DMS53 treated with DMSO at 0.1 percent for 48 hours (cell line): ENCODE measurements around the gene NACC1.
A peak's percentile ranks its signal among the peaks of the same experiment; 100 is the strongest.
"Not testable (repeated sequence)": the region's sequence is repeated elsewhere in the genome, so short reads cannot be mapped to it uniquely, and the experiment has no call there.

ENCODE experiments used
- DNase-seq: peaks from one replicate; lab custom pipeline; 2025; ENCODE audit not compliant: unreplicated experiment; lab: John Stamatoyannopoulos, UW

Gene NACC1

DNA sequence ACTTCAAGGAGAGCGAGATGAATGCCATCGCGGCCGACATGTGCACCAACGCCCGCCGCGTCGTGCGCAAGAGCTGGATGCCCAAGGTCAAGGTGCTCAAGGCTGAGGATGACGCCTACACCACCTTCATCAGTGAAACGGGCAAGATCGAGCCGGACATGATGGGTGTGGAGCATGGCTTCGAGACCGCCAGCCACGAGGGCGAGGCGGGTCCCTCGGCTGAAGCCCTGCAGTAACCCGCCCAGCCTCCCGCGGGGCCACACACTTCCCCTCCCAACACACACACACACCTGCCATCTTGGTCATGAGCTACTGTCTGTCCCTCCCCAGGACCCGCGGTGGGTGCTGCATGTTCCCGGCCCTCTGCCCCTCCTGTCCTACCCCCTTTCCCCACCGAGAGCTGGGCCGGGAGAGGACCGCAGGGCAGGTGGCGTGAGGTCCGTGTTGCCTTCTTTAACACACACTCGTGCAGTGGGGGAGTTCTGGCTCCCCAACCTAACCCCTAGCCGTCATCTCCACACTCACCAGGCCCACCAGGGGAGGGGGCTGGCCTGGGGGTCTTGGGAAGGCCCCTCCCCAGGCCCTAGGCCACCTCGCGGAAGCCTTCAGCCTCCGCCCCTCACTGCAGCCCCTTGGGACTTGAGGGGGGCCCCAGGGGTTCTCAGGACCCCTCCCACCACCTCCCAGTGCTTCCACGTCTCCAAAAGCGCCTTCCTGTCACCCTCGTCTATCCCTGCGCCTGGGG, 20.3 kb downstream of the NACC1 start:
- no peak for DNase-seq

DNA sequence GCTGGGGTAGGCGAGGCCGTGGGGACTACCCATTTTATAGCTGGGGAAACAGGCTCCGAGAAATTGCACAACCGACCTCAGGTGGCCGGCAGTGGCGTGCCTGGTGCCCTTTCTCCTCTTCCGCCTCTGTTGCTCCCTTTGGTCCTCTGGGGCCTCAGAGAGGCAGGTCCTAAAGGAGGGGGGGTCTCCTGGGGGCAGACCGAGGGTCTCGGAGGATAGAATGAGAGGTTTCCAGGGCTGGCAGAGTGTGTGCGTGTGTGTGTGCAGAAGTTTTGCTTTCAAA, 20.8 kb downstream of the NACC1 start:
- no peak for DNase-seq

DNA sequence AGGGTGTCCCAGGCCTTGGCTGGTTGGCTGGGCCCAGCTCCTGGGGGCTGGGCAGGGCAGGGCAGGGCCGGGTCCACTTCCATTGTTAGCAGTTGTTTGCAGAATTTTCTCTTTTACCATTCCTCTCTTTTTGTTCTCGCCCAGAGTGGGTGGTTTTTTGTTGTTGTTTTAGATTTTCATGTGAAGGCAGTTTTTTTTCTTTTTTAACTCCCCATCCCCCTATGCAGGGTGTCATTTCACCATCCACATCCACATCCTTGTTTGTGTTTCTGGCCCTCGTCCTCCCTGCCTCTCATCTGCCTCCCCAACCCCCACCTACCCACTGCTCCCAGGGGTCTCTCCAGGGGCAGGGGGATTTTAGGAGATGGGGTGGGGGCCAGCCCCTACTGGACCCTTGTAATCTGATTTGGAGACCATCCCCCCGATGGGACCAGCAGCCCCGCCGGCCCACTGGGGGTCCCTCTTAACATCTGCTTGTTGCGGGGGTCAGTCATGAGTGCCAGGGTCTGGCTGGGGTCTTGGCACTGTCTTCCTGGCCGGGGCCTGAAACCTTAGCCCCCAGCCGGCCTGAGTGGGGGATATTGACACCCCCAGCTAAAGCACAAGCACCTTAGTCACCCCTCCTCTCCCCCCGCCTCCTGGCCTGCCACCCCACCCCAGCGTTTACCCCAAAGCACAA, 21.7 kb downstream of the NACC1 start:
- DNase-seq, result no peak

DNA sequence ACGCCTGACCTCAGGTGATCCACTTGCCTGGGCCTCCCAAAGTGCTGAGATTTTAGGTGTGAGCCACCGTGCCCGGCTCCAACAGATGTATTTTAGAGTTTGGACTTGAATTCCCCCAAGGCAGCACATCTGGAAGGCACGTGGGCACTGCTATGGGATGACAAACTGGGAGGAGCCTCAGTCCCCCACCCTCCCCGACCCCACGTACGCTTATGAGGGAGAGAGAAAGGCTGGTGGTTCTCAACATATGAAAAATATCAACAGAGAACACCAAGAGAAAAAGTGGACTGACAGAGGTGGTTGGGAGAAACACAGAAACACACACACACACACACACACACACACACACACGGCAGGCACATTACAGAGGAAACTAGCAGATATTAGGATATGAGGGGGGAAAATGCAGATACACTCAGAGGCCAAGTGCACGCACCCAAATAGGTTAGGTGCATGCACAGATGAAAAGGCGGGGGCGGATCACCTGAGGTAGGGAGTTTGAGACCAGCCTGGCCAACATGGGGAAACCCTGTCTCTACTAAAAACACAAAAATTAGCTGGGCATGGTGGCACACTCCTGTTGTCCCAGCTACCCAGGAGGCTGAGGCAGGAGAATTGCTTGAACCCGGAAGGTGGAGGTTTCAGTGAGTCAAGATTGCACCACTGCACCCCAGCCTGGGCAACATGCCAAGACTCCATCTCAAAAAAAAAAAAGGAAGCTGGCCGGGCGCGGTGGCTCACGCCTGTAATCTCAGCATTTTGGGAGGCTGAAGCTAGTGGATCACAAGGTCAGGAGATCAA, 28.9 kb downstream of the NACC1 start:
- DNase-seq, result no peak

DNA sequence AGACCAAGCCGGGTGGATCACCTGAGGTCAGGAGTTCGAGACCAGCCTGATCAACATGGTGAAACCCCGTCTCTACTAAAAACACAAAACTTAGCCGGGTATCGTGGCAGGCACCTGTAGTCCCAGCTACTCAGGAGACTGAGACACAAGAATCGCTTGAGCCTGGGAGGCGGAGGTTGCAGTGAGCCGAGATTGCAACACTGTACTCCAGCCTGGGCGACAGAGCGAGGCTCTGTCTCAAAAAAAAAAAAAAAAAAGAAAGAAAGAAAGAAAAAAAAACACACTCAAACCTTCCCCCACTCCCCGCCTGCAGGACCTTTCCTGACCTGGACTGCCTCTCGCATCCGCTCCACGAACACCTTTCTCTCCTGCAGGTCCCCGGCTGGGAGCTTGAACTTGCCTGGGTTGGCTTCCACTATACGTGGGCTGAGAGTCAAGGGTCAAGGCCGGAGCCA, 31.1 kb downstream of the NACC1 start:
- DNase-seq, result not testable (repeated sequence)

DNA sequence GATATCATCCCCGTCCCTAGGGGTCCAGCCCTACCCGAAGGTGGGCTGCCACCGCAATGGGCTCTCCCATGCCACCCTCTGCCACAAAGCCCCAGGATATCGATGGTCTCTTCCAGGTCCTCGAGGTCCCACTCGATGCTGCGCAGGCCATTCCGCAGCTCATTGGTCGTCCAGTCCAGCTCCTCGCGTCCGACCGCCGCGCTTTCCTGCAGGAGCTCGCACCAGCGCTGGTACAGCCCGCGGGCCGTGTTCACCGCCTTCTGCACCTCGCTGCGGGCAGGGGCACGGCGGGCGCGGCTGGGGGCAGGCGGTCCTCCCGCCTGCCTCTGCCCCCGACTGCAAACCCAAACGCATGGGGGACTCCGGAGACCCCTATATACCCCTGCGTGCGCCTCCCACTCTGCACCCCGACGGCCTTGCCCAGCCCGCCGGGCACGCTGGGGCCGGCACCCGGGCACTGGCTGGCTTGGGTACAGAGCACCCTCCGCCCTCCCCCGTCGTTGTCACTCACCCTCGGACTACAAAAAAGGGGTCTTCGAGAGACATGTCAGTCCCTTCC, 31.6 kb downstream of the NACC1 start:
- DNase-seq, result no peak

DNA sequence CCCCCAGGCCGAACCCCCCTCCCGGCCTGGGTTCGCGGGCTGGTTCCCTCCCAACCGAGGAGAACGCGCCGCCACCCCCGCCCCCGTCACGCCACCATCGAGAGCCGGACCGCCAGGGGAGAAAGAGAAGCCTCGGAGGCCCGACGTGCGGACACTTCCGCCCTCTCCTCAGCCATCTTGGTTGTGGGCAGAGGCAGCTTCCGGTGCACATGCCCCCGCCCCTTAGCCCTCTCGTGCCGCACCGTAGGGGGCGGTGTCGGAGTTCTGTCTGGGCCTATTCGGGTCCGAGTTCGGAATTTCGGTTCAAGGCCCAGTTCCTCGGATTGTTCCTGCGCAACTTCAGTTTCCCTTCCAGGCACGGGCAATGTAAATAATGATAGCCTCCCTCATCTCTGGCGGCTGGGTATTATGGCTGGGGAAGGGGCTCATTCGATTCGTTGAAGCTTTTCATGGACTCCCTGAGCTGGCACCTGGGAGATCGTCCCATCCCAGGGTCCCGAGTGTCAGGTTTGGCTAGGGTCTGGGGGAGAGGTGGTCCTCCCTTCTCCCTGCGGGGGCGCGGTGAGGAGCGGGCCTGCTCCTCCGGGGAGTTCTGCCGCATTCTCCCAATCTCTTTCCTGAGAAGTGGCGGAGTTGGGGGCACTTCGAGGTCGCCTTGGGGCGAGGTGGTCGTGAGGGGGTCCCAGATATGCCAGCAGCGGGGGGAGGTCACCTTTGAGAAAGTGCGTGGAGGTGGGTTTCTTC, 32.3 kb downstream of the NACC1 start, which contains the start of the genes IER2 and STX10:
IER2 (plus strand) TSS at position 225 of the 744 bp plus-strand sequence. CDS start 2,776 bp downstream, outside the sequence.
STX10 (minus strand) TSS at position 189 of the 744 bp plus-strand sequence. CDS start 202 bp downstream, outside the sequence.
- peak; percentile 74 for DNase-seq

DNA sequence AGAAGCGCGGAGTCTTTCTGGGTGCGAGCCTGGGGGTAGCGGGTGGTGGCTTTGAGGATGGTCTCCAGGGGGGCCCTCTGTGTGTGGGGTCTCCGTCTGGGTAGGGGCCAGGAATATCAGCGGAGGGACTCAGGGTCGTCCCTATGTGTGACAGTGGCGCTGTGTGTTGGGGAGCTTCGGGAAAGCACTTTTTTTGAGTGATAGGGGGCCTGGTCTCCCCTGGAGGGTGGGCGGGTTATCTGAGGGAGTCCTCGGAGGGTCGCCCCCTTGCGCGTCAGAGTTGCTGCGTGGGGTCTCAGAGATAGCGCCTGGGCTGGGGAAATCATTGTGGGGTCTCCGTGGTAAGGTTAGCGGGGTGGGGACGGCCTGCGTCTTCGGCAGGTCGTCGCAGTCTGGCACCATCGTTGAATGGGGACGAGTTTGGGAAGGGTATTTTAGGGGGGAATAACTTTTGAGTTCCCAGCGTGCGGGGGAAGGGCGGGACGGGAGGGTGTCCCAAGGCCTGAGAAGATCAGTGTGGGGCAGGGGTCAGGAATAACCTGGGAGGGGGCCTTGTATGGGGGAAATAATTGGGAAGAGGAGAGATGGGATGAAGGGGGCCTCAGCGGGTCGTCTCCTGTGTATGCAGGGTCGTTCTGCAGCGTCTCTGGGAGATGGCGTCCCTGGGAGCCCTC, 33.0 kb downstream of the NACC1 start:
- DNase-seq, result no peak

DNA sequence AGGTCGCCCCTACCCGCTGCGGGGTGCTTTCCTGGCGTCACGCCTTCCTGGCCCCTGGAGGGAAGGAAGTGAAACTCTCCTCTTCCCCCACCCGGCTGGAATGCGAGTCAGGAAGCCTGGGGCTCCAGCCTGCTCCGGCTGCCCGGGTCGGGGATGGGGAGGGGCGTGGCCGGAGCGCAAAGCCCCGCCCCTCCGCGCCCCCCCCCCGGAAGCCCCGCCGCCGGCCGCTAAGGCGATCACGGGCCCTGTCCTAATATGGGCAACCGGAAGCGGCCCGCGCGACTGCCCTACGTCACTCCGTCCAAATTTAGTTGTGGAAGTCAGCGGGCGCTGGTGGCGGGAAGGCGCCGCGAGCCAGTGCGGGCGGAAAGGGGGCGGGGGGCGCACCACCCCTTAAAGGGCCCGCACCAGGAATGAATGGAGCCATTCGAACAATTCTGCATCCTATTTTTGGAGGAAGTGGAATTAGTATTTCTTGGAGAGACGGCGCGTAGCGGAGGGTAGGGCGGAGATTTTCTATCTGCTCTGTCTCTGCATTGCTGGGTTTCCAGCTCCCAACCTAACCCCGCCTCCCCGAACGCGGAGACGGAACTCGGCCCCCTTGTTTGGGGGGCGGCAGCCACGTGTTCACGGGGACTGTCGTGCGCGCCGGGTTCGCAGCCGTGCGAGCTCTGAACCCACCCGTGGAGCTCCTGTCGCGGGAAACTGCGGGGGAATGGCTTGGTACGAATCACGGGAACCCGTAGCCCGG, 33.7 kb downstream of the NACC1 start:
- peak; percentile 84 for DNase-seq

DNA sequence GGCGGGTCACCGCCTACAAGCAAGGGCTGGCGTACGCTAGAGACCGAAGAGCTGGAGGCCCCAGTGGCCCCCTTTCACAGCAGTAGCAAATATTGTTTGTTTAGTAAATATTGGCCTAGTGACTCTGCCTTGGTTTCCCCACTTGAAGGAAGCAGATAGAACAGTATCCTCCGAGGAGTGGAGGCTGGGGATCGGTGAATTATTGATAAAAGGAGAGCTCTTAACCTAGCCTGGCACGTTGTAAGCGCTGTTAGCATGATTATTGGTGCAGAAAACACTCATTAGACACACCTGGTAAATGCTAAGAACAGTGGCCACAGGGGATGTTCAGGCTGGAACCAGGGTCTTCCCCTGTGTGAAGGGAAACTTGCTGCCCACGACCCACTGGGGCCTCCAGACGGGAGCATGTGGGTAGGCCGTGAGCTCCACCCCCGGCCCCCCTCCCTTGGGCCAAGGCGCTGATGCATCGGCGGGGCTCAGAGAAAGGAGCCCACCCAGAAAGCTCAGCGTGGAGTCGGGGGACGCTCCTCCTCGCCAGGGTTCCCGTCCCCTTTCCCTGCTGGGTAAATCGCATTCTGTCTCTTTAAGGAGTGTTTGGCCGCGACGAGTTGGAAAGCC, 34.4 kb downstream of the NACC1 start:
- DNase-seq, result no peak

DNA sequence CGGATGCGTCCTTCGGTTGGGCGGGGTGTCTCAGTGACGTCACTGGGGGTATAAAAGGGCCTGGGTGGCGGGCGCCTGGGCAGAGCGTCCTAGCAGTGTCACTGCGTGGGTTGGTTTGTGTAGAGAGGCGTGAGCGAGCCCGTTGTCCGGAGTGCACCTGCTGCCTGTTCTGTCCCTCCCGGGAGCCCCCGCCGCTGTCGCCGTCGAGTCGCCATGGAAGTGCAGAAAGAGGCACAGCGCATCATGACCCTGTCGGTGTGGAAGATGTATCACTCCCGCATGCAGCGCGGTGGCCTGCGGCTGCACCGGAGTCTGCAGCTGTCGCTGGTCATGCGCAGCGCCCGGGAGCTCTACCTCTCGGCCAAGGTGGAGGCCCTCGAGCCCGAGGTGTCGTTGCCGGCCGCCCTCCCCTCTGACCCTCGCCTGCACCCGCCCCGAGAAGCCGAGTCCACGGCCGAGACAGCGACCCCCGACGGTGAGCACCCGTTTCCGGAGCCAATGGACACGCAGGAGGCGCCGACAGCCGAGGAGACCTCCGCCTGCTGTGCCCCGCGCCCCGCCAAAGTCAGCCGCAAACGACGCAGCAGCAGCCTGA, 35.0 kb downstream of the NACC1 start:
- peak; percentile 68 for DNase-seq

DNA sequence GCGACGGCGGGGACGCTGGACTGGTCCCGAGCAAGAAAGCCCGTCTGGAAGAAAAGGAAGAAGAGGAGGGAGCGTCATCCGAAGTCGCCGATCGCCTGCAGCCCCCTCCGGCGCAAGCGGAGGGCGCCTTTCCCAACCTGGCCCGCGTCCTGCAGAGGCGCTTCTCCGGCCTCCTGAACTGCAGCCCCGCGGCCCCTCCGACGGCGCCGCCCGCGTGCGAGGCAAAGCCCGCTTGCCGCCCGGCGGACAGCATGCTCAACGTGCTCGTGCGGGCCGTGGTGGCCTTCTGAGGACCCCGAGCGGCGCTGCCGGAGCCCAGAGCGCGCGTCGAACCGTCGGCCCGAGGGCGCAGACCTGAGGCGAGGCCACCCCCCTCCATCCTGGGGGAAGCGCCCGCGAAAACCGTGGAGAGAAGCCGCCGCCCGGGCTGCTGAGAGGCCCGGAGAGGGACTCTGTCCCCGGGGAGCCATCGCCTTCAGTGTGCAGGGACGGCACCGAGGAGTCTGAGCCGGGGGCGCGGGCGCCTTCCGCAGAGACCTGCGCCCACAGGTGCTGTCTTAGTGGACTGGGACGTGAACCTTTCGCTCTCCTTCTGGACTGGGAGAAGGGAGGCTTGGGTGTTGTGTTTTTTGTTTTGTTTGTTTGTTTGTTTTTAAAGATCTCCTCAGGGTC, 35.6 kb downstream of the NACC1 start:
- no peak for DNase-seq

DNA sequence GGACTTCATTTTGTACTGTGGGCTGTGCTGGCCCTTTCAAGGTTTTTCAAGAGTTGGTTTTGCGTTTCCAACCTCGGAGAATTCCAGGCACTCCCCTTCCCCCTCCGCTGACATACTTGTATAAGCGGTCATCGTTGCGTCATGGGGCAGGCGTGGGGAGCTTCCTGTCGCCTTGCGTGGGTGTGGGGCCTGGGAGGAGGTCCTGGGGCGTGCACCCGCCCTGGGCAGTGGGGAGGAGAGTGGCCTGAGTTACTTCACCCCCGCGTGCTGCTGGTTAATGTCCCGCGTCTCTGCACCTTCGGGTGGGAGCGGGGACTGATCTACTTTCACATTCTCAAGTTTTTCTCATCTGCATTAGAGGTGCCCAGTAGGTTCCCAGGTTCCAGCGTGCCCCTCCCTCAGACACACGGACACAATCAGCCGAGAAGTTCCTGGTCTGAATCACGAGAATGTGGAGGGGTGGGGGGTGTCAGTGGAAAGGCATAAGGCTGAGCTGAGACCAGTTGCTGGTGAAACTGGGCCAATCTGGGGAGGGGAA, 36.2 kb downstream of the NACC1 start:
- peak; percentile 57 for DNase-seq

DNA sequence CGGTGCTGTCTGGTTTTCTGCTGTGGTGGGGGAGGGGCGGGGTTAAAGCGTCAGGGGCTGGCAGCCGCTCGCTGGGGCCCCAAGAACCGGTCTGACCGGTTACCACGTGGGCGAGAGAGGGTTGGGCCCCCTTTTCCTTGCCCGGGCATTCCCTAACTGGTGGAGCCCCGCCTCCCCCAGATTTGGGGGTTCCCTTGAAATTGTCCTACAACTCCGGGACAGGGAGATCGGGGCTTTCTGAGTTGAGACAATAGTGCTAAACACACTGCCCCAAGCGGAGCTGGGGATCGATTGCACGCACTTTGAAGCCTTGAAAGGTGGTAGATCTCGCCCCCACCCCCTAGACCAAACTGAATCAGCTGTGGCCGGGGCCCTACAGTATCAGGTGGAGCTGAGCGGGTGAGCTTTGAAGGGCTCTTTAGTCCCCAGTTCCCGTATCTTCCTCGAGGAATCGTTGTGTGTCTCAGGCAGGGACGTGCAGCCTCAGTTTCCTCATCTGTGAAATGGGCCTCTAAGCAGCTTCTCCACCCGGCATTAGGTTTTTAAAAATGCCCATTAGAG, 36.9 kb downstream of the NACC1 start:
- peak; percentile 72 for DNase-seq

DNA sequence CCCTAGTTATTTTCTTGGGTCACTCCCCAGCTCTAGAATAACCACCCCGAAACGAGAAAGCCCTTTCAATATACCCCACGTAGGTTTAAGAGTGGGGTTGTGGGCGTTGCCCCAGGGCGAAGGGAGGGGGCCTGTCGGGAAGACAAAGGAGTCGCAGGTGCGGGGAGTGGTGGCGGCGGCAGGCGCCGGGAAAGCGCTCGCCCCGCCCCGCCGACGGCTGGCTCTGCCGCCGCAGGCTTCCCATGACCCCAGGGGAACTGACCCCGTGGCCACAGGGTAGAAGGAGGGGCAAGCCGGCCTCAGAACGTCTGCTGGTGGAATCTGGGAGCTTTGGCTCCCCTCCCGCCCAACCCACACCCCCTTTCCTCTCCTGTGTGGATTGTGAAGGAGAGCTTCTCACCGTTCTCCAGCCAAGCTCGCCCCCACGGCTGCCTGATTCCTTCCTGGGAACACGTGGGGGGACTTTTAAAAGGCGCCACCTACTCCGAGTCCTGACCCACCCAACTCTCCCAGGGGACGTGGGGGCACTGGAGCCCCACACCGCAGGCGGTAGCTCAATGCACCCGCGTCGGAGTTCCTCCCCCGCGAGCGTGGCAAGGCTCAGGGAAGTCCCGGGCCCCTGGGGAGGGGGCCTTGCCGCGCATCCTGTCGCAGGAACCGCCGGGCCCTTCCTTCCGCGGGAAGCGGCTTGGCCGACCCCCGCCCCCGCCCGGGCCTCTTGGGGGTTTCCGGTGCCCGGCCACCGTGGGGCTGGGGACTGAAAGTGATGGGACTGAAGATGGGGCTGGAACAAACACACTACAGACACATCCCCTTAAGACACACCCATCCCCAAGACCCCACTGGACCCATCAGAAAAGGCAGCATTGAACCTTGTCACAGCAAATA, 37.7 kb downstream of the NACC1 start:
- peak; percentile 21 for DNase-seq

DNA sequence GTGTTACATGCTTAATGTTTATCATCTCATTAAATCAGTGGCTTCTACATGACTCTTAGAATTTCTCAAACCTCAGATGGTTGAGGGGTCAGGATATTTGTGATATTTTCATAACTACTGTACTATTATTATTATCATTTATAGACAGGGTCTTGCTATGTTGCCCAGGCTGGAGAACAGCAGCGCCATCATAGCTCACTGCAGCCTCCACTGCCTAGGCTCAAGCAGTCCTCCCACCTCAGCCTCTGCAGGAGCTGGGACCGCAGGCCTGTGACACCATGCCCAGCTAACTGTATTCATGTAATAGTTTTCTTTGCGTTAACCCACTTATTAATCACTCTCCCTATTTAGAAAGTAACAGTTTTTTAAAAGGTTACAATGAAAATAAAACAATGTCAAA, 41.6 kb downstream of the NACC1 start:
- no peak for DNase-seq
